HepG2 (cell line): ENCODE results near the gene SPHK1. TPM values are rescaled to one million over a fixed set of nuclear protein-coding genes. Genes with fewer than 3 reads are reported as not detected.

Experiments used
- ARNT ChIP-seq: fragments of 450-650 bp; IDR thresholded peaks from 2 replicates; pipeline ENCODE4 v1.6.1; 2017
- ASH2L ChIP-seq: fragments of 300-600, 200-600 bp; sonication (generic); IDR thresholded peaks from 2 replicates; pipeline ENCODE4 v1.7.0; 2017; ENCODE audit warnings: low read depth, mild to moderate bottlenecking, moderate library complexity, mixed read lengths, low read length; ENCODE audit not compliant: insufficient read length
- GABPB1 ChIP-seq: IDR thresholded peaks from 2 replicates; pipeline ENCODE4 v1.6.1; 2016; ENCODE audit warnings: mild to moderate bottlenecking, missing genetic modification reagents, moderate library complexity, missing compliant biosample characterization
- NCOR1 ChIP-seq: fragments of 200-600 bp; sonication (generic); IDR thresholded peaks from 2 replicates; pipeline ENCODE4 v1.7.0; 2017; ENCODE audit warnings: antibody characterized with exemption, low read length, borderline replicate concordance
- PAX8 ChIP-seq: sonication (generic); formaldehyde crosslinking; IDR thresholded peaks from 2 replicates; pipeline ENCODE4 v1.8.0; 2022; ENCODE audit warnings: mild to moderate bottlenecking, missing genetic modification reagents, borderline replicate concordance
- POLR2A ChIP-seq, 2 experiments: IDR thresholded peaks; 2 replicates each; pipeline ENCODE4 v1.6.1; 2011; ENCODE audit warnings: low read depth in 2 of 2, low read length in 2 of 2, mild to moderate bottlenecking in 1 of 2, moderate library complexity in 1 of 2; ENCODE audit not compliant: insufficient read depth in 1 of 2
- SIN3A ChIP-seq: IDR thresholded peaks from 2 replicates; pipeline ENCODE4 v1.6.1; 2011; ENCODE audit warnings: low read depth, mild to moderate bottlenecking, control low read depth, low read length, borderline replicate concordance
- SNAI1 ChIP-seq: sonication (generic); formaldehyde crosslinking; IDR thresholded peaks from 2 replicates; pipeline ENCODE4 v1.5.0; 2020; ENCODE audit warnings: mild to moderate bottlenecking, missing genetic modification reagents, borderline replicate concordance
- TAF1 ChIP-seq: sonication (generic); formaldehyde crosslinking; IDR thresholded peaks from 2 replicates; pipeline ENCODE4 v1.4.0; 2020; ENCODE audit warnings: missing genetic modification reagents
- TBL1XR1 ChIP-seq: fragments of 150-350 bp; IDR thresholded peaks from 2 replicates; pipeline ENCODE4 v1.6.1; 2014; ENCODE audit warnings: borderline replicate concordance, low read length; ENCODE audit not compliant: partially characterized antibody
- ZFP90 ChIP-seq: sonication (generic); formaldehyde crosslinking; IDR thresholded peaks from 2 replicates; pipeline ENCODE4 v1.8.0; 2022; ENCODE audit warnings: missing genetic modification reagents, mild to moderate bottlenecking, inconsistent platforms, borderline replicate concordance
- ZFX ChIP-seq: sonication (generic); formaldehyde crosslinking; IDR thresholded peaks from 2 replicates; pipeline ENCODE4 v1.4.0; 2020; ENCODE audit warnings: mild to moderate bottlenecking, low read depth, missing genetic modification reagents, moderate library complexity
- ZFYVE20 ChIP-seq: sonication (generic); formaldehyde crosslinking; IDR thresholded peaks from 2 replicates; pipeline ENCODE4 v1.8.0; 2023; ENCODE audit warnings: low read depth, mild to moderate bottlenecking, moderate library complexity, missing genetic modification reagents, borderline replicate concordance
- ZNF17 ChIP-seq: sonication (generic); formaldehyde crosslinking; IDR thresholded peaks from 2 replicates; pipeline ENCODE4 v1.5.0; 2020; ENCODE audit warnings: mild to moderate bottlenecking, missing genetic modification reagents
- ZNF24 ChIP-seq: fragments of 450-650 bp; IDR thresholded peaks from 2 replicates; pipeline ENCODE4 v1.6.1; 2017; ENCODE audit warnings: antibody characterized with exemption, mild to moderate bottlenecking
- ZNF484 ChIP-seq: sonication (generic); formaldehyde crosslinking; IDR thresholded peaks from 2 replicates; pipeline ENCODE4 v1.5.1; 2020; ENCODE audit warnings: mild to moderate bottlenecking, low read depth, missing genetic modification reagents, borderline replicate concordance
- ZNF557 ChIP-seq: sonication (generic); formaldehyde crosslinking; IDR thresholded peaks from 2 replicates; pipeline ENCODE4 v1.4.0; 2020; ENCODE audit warnings: missing genetic modification reagents
- ZNF761 ChIP-seq: sonication (generic); formaldehyde crosslinking; conservative IDR thresholded peaks from 2 replicates; pipeline ENCODE4 v1.4.0; 2020; ENCODE audit warnings: mild to moderate bottlenecking, missing genetic modification reagents
- polyA plus RNA-seq, 8 experiments: library from polyadenylated mRNA; depleted of rRNA in 3 of 8; stranded (reverse) in 7 of 8; unstranded in 1 of 8; fragments of >200 nt; fragmentation: Illumina TruSeq in 4 of 8; extraction: Trizol in 4 of 8; gene quantifications; 2 replicates each; pipeline versions ENCODE4 v1.2.1 to v1.2.3, GENCODE V29; 2011 to 2016; ENCODE audit warnings: low read depth in 4 of 8, missing spikeins in 1 of 8, mixed read lengths in 1 of 8; ENCODE audit not compliant: insufficient read depth in 1 of 8
- total RNA-seq, 5 experiments: library from RNA; depleted of rRNA; stranded (reverse); fragments of >200 nt; fragmentation: Illumina TruSeq; extraction: Trizol; gene quantifications; 2 replicates each; pipeline ENCODE4 v1.2.3, GENCODE V29; 2016; ENCODE audit warnings: low read depth in 1 of 5
- TF ChIP-seq, protein P1 (sequence below): sonication (generic); formaldehyde crosslinking; IDR thresholded peaks from 2 replicates; pipeline ENCODE4 v1.5.1; 2020; ENCODE audit warnings: missing genetic modification reagents, mild to moderate bottlenecking, borderline replicate concordance
- TF ChIP-seq, protein P2 (sequence below): sonication (generic); formaldehyde crosslinking; IDR thresholded peaks from 2 replicates; pipeline ENCODE4 v1.5.1; 2020; ENCODE audit warnings: mild to moderate bottlenecking, missing genetic modification reagents, moderate library complexity
- TF ChIP-seq, protein P3 (sequence below): sonication (generic); formaldehyde crosslinking; IDR thresholded peaks from 2 replicates; pipeline ENCODE4 v1.4.0; 2020; ENCODE audit warnings: missing genetic modification reagents
- TF ChIP-seq, protein P4 (sequence below): sonication (generic); formaldehyde crosslinking; IDR thresholded peaks from 2 replicates; pipeline ENCODE4 v1.8.1; 2023; ENCODE audit warnings: mild to moderate bottlenecking, inconsistent platforms, moderate library complexity, missing genetic modification reagents, borderline replicate concordance

SPHK1 gene
- total and polyA plus RNA-seq, 2 of the 13 experiments (the other 11 are each of a cell fraction or from before 2014, with no cell fraction given): 129 to 160 TPM

DNA sequence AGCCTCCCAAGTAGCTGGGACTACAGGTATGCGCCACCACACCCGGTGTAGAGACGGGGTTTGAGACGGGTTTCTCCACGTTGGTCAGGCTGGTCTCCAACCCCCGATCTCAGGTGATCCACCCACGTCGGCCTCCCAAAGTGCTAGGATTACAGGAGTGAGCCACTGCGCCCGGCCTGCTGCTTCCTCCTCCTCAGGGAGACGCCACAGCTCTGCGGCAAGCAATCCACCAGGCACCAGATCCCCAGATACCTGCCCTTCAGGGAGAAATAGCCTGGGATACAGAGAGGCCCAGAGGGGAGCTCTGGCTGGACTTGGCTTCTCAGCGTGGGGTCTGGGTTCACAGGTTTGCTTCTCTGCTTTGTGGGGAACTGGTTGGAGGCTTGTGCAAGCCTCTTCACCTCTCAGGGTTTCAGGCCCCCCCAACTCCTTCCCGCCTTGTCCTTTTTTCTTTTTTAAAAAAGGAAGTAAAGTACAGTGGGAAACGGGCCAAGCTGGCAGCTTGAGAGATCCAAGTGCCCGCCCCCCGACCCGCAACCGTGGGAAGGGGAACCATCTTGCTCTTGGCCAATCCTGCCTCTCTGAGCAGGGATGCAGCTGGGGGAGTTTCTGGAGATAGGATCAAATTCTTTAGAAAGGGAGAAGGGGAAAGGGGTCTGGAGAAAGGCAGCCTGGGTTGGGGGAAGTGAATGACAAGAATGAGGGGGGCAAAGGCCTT, 2.6 kb upstream of the SPHK1 start (continued):
- TF ChIP-seq SNAI1 (CRISPR knock-in tag) (no peak), ZFP90 (CRISPR knock-in tag) (peak; percentile 39; the same call in 1 of the 2 replicates), ZNF761 (CRISPR knock-in tag) (peak; percentile 56; the same call in 1 of the 2 replicates), ARNT (no peak), ZNF24 (no peak), GABPB1 (CRISPR knock-in tag) (peak; percentile 5; the same call in 1 of the 2 replicates), NCOR1 (peak; percentile 80; the same call in 1 of the 2 replicates), PAX8 (CRISPR knock-in tag) (0 out of 2 replicates have a peak, but pooled peaks have one; percentile 66), ZNF17 (no peak), SIN3A (no peak), ZFX (no peak; the same call in 1 of the 2 replicates), ZNF557 (CRISPR knock-in tag) (0 out of 2 replicates have a peak, but pooled peaks have one; percentile 69), POLR2A (IDR thresholded peaks at IDR 0.05; ENCODE audit: insufficient read depth in 1 of 2, low read depth in 2 of 2, low read length in 2 of 2) (peak in 1 of 2 experiments; percentile 5; a peak in 1 of 4 replicates), TAF1 (peak; percentile 12; the same call in 1 of the 2 replicates), ZFYVE20 (CRISPR knock-in tag) (no peak; the same call in 1 of the 2 replicates), ZNF484 (no peak), ASH2L (no peak), TBL1XR1 (no peak)
- TF ChIP-seq, protein P1, sequence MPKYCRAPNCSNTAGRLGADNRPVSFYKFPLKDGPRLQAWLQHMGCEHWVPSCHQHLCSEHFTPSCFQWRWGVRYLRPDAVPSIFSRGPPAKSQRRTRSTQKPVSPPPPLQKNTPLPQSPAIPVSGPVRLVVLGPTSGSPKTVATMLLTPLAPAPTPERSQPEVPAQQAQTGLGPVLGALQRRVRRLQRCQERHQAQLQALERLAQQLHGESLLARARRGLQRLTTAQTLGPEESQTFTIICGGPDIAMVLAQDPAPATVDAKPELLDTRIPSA: 0 out of 2 replicates have a peak, but pooled peaks have one; percentile 54
- TF ChIP-seq, protein P2, sequence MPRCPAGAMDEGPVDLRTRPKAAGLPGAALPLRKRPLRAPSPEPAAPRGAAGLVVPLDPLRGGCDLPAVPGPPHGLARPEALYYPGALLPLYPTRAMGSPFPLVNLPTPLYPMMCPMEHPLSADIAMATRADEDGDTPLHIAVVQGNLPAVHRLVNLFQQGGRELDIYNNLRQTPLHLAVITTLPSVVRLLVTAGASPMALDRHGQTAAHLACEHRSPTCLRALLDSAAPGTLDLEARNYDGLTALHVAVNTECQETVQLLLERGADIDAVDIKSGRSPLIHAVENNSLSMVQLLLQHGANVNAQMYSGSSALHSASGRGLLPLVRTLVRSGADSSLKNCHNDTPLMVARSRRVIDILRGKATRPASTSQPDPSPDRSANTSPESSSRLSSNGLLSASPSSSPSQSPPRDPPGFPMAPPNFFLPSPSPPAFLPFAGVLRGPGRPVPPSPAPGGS (CRISPR knock-in tag): no peak
- TF ChIP-seq, protein P3, sequence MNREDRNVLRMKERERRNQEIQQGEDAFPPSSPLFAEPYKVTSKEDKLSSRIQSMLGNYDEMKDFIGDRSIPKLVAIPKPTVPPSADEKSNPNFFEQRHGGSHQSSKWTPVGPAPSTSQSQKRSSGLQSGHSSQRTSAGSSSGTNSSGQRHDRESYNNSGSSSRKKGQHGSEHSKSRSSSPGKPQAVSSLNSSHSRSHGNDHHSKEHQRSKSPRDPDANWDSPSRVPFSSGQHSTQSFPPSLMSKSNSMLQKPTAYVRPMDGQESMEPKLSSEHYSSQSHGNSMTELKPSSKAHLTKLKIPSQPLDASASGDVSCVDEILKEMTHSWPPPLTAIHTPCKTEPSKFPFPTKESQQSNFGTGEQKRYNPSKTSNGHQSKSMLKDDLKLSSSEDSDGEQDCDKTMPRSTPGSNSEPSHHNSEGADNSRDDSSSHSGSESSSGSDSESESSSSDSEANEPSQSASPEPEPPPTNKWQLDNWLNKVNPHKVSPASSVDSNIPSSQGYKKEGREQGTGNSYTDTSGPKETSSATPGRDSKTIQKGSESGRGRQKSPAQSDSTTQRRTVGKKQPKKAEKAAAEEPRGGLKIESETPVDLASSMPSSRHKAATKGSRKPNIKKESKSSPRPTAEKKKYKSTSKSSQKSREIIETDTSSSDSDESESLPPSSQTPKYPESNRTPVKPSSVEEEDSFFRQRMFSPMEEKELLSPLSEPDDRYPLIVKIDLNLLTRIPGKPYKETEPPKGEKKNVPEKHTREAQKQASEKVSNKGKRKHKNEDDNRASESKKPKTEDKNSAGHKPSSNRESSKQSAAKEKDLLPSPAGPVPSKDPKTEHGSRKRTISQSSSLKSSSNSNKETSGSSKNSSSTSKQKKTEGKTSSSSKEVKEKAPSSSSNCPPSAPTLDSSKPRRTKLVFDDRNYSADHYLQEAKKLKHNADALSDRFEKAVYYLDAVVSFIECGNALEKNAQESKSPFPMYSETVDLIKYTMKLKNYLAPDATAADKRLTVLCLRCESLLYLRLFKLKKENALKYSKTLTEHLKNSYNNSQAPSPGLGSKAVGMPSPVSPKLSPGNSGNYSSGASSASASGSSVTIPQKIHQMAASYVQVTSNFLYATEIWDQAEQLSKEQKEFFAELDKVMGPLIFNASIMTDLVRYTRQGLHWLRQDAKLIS: 0 out of 2 replicates have a peak, but pooled peaks have one; percentile 54
- TF ChIP-seq, protein P4, sequence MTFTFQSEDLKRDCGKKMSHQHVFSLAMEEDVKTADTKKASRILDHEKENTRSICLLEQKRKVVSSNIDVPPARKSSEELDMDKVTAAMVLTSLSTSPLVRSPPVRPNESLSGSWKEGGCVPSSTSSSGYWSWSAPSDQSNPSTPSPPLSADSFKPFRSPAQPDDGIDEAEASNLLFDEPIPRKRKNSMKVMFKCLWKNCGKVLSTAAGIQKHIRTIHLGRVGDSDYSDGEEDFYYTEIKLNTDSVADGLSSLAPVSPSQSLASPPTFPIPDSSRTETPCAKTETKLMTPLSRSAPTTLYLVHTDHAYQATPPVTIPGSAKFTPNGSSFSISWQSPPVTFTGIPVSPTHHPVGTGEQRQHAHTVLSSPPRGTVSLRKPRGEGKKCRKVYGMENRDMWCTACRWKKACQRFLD (CRISPR knock-in tag): peak; percentile 46; the same call in 1 of the 2 replicates
